ENCODE measurements around the gene CHAF1B.

The CHAF1B gene

GRCh38 chr21:36463991-36464390 lies 78.8 kb downstream of the CHAF1B start:
- no peak for DNase-seq (ENCODE audit: low read depth)

GRCh38 chr21:36464590-36464989 lies 79.4 kb downstream of the CHAF1B start:
- DNase-seq (ENCODE audit: low read depth): no peak

DNA sequence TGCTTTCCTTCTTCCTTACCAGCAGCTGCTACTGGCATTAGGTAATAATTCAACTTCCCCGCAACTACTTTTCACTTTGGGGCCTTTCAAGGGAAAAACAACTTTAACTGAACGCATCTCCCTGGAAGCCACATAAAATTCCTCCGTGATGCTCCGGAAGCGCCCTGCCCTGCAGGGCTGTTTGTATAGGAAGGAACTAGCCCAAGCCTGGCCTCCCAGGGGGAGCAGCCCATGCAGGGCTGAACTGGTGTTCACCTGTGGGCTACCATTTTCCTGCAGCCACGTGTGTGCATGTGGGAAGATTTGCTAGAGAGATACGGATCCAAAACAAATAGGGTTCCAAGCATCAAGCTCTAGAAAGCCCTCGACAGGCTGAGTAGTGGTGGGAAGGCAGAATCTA lies 80.3 kb downstream of the CHAF1B start:
- no peak for DNase-seq (ENCODE audit: low read depth)

GRCh38 chr21:36466061-36466511 lies 80.9 kb downstream of the CHAF1B start:
- no peak for DNase-seq (ENCODE audit: low read depth)
